Body of pancreas (tissue), 4 donors: ENCODE measurements around the gene WDR81.

ENCODE experiments used
- POLR2A ChIP-seq, 3 donors: fragments of 450-650 bp; IDR thresholded peaks; one replicate each; pipeline ENCODE4 v1.6.1; 2016; ENCODE audit warnings: antibody characterized with exemption in 3 of 3, mild to moderate bottlenecking in 2 of 3
- TF ChIP-seq, protein P1 (sequence below), 7 experiments: fragments of 450-650 bp in 4 of 7; fragments of 200-600 bp in 3 of 7; sonication (generic) in 3 of 7; IDR thresholded peaks; one replicate each; pipeline ENCODE4 v1.5.1; 2016 to 2019; ENCODE audit warnings: antibody characterized with exemption in 7 of 7

GRCh38 chr17:1690544-1691221, 33.8 kb upstream of the WDR81 start:
- TF ChIP-seq POLR2A (IDR thresholded peaks at IDR 0.05): no peak
- TF ChIP-seq, protein P1, sequence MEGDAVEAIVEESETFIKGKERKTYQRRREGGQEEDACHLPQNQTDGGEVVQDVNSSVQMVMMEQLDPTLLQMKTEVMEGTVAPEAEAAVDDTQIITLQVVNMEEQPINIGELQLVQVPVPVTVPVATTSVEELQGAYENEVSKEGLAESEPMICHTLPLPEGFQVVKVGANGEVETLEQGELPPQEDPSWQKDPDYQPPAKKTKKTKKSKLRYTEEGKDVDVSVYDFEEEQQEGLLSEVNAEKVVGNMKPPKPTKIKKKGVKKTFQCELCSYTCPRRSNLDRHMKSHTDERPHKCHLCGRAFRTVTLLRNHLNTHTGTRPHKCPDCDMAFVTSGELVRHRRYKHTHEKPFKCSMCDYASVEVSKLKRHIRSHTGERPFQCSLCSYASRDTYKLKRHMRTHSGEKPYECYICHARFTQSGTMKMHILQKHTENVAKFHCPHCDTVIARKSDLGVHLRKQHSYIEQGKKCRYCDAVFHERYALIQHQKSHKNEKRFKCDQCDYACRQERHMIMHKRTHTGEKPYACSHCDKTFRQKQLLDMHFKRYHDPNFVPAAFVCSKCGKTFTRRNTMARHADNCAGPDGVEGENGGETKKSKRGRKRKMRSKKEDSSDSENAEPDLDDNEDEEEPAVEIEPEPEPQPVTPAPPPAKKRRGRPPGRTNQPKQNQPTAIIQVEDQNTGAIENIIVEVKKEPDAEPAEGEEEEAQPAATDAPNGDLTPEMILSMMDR (IDR thresholded peaks at IDR 0.05): no peak
